Dermis microvascular lymphatic vessel endothelial cell (primary cell): ENCODE data around the gene IGF1R. TPM values are rescaled to one million over a fixed set of nuclear protein-coding genes. Genes with fewer than 3 reads are reported as not detected.
A peak's percentile ranks its signal among the peaks of the same experiment; 100 is the strongest.

Experiments used
- DNase-seq, 2 donors: peaks; one replicate each; pipeline versions ENCODE4 v3.0.0 to v3.0.0-alpha.2; 2010; ENCODE audit warnings: low read depth in 2 of 2
- total RNA-seq: library from RNA; depleted of rRNA; stranded (reverse); fragments of >200 nt; gene quantifications from 2 replicates; pipeline ENCODE4 v1.2.1, GENCODE V29; 2014

Gene IGF1R
- total RNA-seq, 1 donor from 2014 or later = 13.5 TPM

- no peak for DNase-seq
Observed at GRCh38 chr15:98938799-98939198, 290.5 kb downstream of the IGF1R start.

GRCh38 chr15:98939311-98940080 lies 291.2 kb downstream of the IGF1R start:
- no peak for DNase-seq

- no peak for DNase-seq
Observed at GRCh38 chr15:98941595-98942255, 293.4 kb downstream of the IGF1R start.

- no peak for DNase-seq
Observed at GRCh38 chr15:98942431-98942830, 294.1 kb downstream of the IGF1R start.

- DNase-seq = peak; percentile 58 to 67
Observed at GRCh38 chr15:98943051-98943508, 294.7 kb downstream of the IGF1R start.

GRCh38 chr15:98943601-98944151 lies 295.3 kb downstream of the IGF1R start:
- no peak for DNase-seq

- peak; percentile 42 to 74 for DNase-seq
Observed at GRCh38 chr15:98946301-98947255, 298.2 kb downstream of the IGF1R start.

GRCh38 chr15:98948456-98948855 lies 300.1 kb downstream of the IGF1R start:
- DNase-seq = no peak

GRCh38 chr15:98948941-98949340 lies 300.6 kb downstream of the IGF1R start:
- DNase-seq = no peak

GRCh38 chr15:98949624-98950023 lies 301.3 kb downstream of the IGF1R start:
- no peak for DNase-seq

GRCh38 chr15:98950248-98950647 lies 301.9 kb downstream of the IGF1R start:
- DNase-seq = no peak

GRCh38 chr15:98951004-98951403 lies 302.7 kb downstream of the IGF1R start:
- no peak for DNase-seq

GRCh38 chr15:98951493-98952320 lies 303.4 kb downstream of the IGF1R start:
- no peak for DNase-seq

GRCh38 chr15:98952381-98952803 lies 304.1 kb downstream of the IGF1R start:
- DNase-seq = peak in 1 of 2 donors; percentile 86

- DNase-seq = no peak
Observed at GRCh38 chr15:98953000-98953787, 304.9 kb downstream of the IGF1R start.

GRCh38 chr15:98953968-98954367 lies 305.6 kb downstream of the IGF1R start:
- DNase-seq = no peak

- peak; percentile 55 to 78 for DNase-seq
Observed at GRCh38 chr15:98954411-98954810, 306.1 kb downstream of the IGF1R start.

- DNase-seq = no peak
Observed at GRCh38 chr15:98955331-98955730, 307.0 kb downstream of the IGF1R start.

GRCh38 chr15:98955961-98956723 lies 307.8 kb downstream of the IGF1R start:
- peak; percentile 84 to 95 for DNase-seq
